ENCODE data around the gene LIMD2. TPM values are rescaled to one million over a fixed set of nuclear protein-coding genes. Genes with fewer than 3 reads are reported as not detected.

Gene LIMD2
- total RNA-seq, 1 experiment from 2014 or later = 93.5 TPM

DNA sequence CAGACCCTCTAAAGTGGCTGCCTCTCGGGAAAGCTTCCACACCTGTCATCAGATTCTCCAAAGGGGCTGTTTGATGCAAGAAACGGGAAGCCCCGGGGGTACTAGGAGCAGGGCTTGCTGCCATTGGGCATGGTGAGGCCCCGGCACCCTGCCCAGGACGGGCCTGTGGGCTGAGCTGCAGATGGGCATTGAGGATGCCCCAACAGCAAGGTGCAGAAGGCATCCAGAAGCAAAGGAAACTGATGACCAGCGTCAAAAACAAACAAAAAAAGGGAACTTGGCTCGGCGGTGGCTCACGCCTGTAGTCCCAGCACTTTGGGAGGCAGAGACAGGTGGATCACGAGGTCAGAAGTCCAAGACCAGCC is 1.5 kb upstream of the LIMD2 start:
- no peak for TF ChIP-seq CTCF (conservative IDR thresholded peaks at IDR 0.05)
- no peak overlapping the region for H3K27ac ChIP-seq (ENCODE audit: insufficient read length, low read depth, low read length)
- H4K8ac ChIP-seq (replicated peaks; ENCODE audit: insufficient read length, low read depth, low read length) = no peak overlapping the region

More for the DNA sequence above, 1.5 kb upstream of the LIMD2 start:
- no peak overlapping the region for H3K18ac ChIP-seq (ENCODE audit: insufficient read length, low read depth, low read length)
- no peaks in the 10 kb centered on the region for H3K79me2 ChIP-seq (ENCODE audit: insufficient read depth, low read length)
- no peak overlapping the region for H3K27ac Mint-ChIP-seq
- WGBS (ENCODE audit: extremely low coverage, insufficient read length, low lambda C conversion rate) = no CpG with 5 or more reads among the region's 10 CpGs
- peaks cover 20% of the 10 kb centered on the region for H3K23me2 ChIP-seq (ENCODE audit: insufficient read length, low read depth, low read length, poor library complexity, severe bottlenecking)
- no peak overlapping the region for H3K56ac ChIP-seq (ENCODE audit: insufficient read length, low read depth, low read length)
- H3K36me3 Mint-ChIP-seq (ENCODE audit: insufficient read depth in 1 of 3, low read depth in 3 of 3) = peaks cover 4 to 41% (median 22%) of the 10 kb centered on the region in 3 experiments
- peak overlapping the region; percentile 54 for H3K4me2 ChIP-seq (ENCODE audit: insufficient read depth, insufficient read length, low read length)
- no peaks in the 10 kb centered on the region; the same call in 1 of the 2 replicates for H3K4me1 ChIP-seq (ENCODE audit: insufficient read depth, low read length)
- no peak overlapping the region for H3K4ac ChIP-seq (ENCODE audit: low read depth, low read length)
- H4K20me1 ChIP-seq (ENCODE audit: control insufficient read depth, insufficient read depth, insufficient read length) = no peaks in the 10 kb centered on the region
- no peak overlapping the region for H2BK12ac ChIP-seq (ENCODE audit: insufficient read length, low read depth, low read length)
- no peaks in the 10 kb centered on the region for H3K27me3 ChIP-seq (ENCODE audit: insufficient read depth, low read length)
- no peak overlapping the region for H2AK5ac ChIP-seq (ENCODE audit: insufficient read length, low read length)
- no peak overlapping the region for H2AFZ ChIP-seq (ENCODE audit: low read length)
- peaks cover 32 to 35% of the 10 kb centered on the region in 2 experiments for H3K4me1 Mint-ChIP-seq
- H2BK20ac ChIP-seq (ENCODE audit: low read depth, low read length, poor library complexity, severe bottlenecking) = no peak overlapping the region
- no peak overlapping the region for H2BK15ac ChIP-seq (ENCODE audit: low read depth, low read length)
- no peaks in the 10 kb centered on the region for H3K9me3 ChIP-seq (ENCODE audit: control insufficient read depth, low read depth, low read length)
- H3K14ac ChIP-seq (ENCODE audit: insufficient read depth, low read length) = no peak overlapping the region
- H3K79me1 ChIP-seq (ENCODE audit: insufficient read depth, low read depth, low read length, poor library complexity, severe bottlenecking) = no peaks in the 10 kb centered on the region
- H3K27me3 Mint-ChIP-seq (ENCODE audit: low read depth) = peaks cover 5% of the 10 kb centered on the region
- H2BK5ac ChIP-seq (ENCODE audit: insufficient read length, low read length) = no peak overlapping the region
- H4K5ac ChIP-seq (ENCODE audit: insufficient read length, low read depth, low read length) = no peak overlapping the region
- no peak overlapping the region for H3T11ph ChIP-seq (ENCODE audit: low read length)
- no peak overlapping the region for H3K23ac ChIP-seq (ENCODE audit: insufficient read length, low read depth, low read length)
- no peak overlapping the region for H2BK120ac ChIP-seq (ENCODE audit: low read depth, low read length, poor library complexity, severe bottlenecking)
- H4K91ac ChIP-seq (ENCODE audit: insufficient read length, low read depth, low read length) = no peak overlapping the region
- H3K9ac ChIP-seq (ENCODE audit: extremely low read depth, insufficient read length, low read length) = no peak overlapping the region
- DNase-seq = no peak
- H3K4me3 Mint-ChIP-seq = peak overlapping the region; percentile 59 to 77
- no peaks in the 10 kb centered on the region for H3K9me3 Mint-ChIP-seq
